ENCODE data around the gene MRPS33. TPM values are rescaled to one million over a fixed set of nuclear protein-coding genes. Genes with fewer than 3 reads are reported as not detected.
A peak's percentile ranks its signal among the peaks of the same experiment; 100 is the strongest.
"Not testable (repeated sequence)": the region's sequence is repeated elsewhere in the genome, so short reads cannot be mapped to it uniquely, and the experiment has no call there.

Gene MRPS33
- total RNA-seq: 100 to 1,000 TPM; 116 to 120 TPM

GRCh38 chr7:141014524-141015395 lies at the start of gene MRPS33:
Gene MRPS33, minus strand, starts transcription at chr7:141014952. Its CDS starts 4,319 bp downstream, at chr7:141010633.
- intact Hi-C loops (cut with micrococcal nuclease): loop anchor here (1.0 to 5.0 kb wide), 15 partner anchors 39 to 1907 kb away; partner anchors contain the start of genes AGK, BRAF, KDM7A and MKRN1
- H3K4me1 Mint-ChIP-seq (ENCODE audit: low read depth): peaks cover 28% of the 10 kb centered on the region
- peaks cover 11% of the 10 kb centered on the region for H3K36me3 Mint-ChIP-seq (ENCODE audit: low read depth)
- peaks cover 3% of the 10 kb centered on the region for H3K9me3 Mint-ChIP-seq
- H3K4me3 Mint-ChIP-seq: peak within 1 kb of the TSS; percentile 95
- CTCF ChIA-PET: interaction anchor here (0.6 to 5.3 kb wide), 10 partner anchors 9 to 288 kb away, joined by 3 to 77 read pairs (median 3); no protein-coding TSS in a partner anchor
- peak within 1 kb of the TSS; percentile 98 for H3K27ac Mint-ChIP-seq
- DNase-seq: peak; percentile 97
- peaks cover 3% of the 10 kb centered on the region for H3K27me3 Mint-ChIP-seq (ENCODE audit: low read depth)

DNA sequence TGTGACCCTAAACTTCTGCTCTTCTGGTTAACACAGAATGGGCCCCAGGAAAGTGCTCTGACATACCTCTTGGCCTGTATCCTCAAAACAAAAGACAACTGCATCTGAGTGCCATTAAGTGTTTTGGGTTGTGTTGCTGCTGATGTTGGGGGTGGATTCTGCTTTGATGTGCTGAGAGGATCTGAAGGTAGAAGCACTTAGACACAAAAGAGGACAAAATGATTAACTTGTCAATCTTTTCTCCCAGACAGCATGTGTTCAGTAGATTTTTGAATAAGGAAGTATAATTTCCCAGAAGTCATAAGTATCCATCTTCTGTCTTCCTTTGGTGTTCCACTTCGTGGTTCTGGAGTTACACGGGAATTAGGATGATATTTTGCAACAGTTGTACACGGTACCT lies 43.0 kb upstream of the MRPS33 start:
- no peaks in the 10 kb centered on the region for H3K27me3 Mint-ChIP-seq (ENCODE audit: low read depth)
- CTCF ChIA-PET: no interaction called here
- H3K4me3 Mint-ChIP-seq: no peak overlapping the region
- peaks cover 1% of the 10 kb centered on the region for H3K9me3 Mint-ChIP-seq
- H3K27ac Mint-ChIP-seq: no peak overlapping the region
- DNase-seq: no peak
- no peaks in the 10 kb centered on the region for H3K36me3 Mint-ChIP-seq (ENCODE audit: low read depth)
- H3K4me1 Mint-ChIP-seq (ENCODE audit: low read depth): peaks cover 13% of the 10 kb centered on the region
- intact Hi-C loops (cut with micrococcal nuclease): no loop called here

DNA sequence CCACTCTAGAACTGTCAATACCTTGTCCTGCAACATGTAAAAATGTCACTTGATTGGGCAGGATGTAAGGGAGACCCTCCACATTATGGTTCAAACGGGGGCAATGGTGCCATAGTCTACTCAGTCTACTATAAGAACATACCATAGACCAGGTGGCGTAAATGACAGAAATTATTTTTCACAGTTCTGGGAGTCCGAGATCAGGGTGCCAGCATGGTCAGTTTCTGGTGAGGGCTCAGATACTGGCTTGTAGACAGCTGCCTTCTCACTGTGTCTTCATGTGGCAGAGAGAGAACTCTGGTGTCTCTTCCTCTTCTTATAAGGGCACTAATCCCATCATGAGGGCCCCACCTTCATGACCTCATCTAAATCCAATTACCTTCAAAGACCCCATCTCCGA lies 40.4 kb upstream of the MRPS33 start:
- Mint-ChIP-seq H3K4me3 (no peak overlapping the region), H3K27ac (no peak overlapping the region), H3K36me3 (ENCODE audit: low read depth) (no peaks in the 10 kb centered on the region), H3K27me3 (ENCODE audit: low read depth) (no peaks in the 10 kb centered on the region), H3K4me1 (ENCODE audit: low read depth) (peaks cover 17% of the 10 kb centered on the region), H3K9me3 (peaks cover 1% of the 10 kb centered on the region)
- no peak for DNase-seq
- intact Hi-C loops (cut with micrococcal nuclease): no loop called here
- CTCF ChIA-PET: no interaction called here

DNA sequence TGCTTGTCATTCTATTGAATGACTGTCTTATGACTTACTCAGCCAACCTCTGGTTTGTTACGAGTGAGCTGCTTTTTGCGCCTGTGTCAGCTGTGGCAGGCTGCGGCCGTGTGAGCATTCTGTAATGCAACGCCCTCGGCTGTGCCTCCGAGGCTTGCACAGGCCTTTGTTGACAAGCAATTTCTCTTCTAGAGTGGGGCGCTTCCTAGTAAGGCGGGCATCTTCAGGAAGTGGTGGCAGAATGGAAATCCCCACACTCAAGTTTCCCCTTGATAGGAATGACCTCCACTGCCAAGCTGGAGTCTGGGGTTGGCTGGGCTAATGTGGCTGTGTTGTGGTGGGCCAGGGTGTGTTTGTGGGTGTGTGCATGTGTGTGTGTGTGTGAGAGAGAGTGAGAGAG lies 38.9 kb upstream of the MRPS33 start:
- intact Hi-C loops (cut with micrococcal nuclease): loop anchor here (1.0 kb wide), 1 partner anchor 39 kb away; the partner anchor contains the start of gene MRPS33
- no peak overlapping the region for H3K4me3 Mint-ChIP-seq
- peaks cover 17% of the 10 kb centered on the region for H3K4me1 Mint-ChIP-seq (ENCODE audit: low read depth)
- peak overlapping the region; percentile 73 for H3K27ac Mint-ChIP-seq
- CTCF ChIA-PET: interaction anchor here (0.6 kb wide), 1 partner anchor 166 kb away, joined by 4 read pairs; no protein-coding TSS in a partner anchor
- DNase-seq: peak; percentile 75
- H3K9me3 Mint-ChIP-seq: peaks cover 1% of the 10 kb centered on the region
- H3K27me3 Mint-ChIP-seq (ENCODE audit: low read depth): no peaks in the 10 kb centered on the region
- H3K36me3 Mint-ChIP-seq (ENCODE audit: low read depth): no peaks in the 10 kb centered on the region

GRCh38 chr7:141045842-141046620 lies 31.3 kb upstream of the MRPS33 start:
- CTCF ChIA-PET: no interaction called here
- H3K4me1 Mint-ChIP-seq (ENCODE audit: low read depth): no peaks in the 10 kb centered on the region
- DNase-seq: no peak
- no peaks in the 10 kb centered on the region for H3K36me3 Mint-ChIP-seq (ENCODE audit: low read depth)
- no peaks in the 10 kb centered on the region for H3K9me3 Mint-ChIP-seq
- peaks cover 4% of the 10 kb centered on the region for H3K27me3 Mint-ChIP-seq (ENCODE audit: low read depth)
- no peak overlapping the region for H3K4me3 Mint-ChIP-seq
- no peak overlapping the region for H3K27ac Mint-ChIP-seq
- intact Hi-C loops (cut with micrococcal nuclease): no loop called here

DNA sequence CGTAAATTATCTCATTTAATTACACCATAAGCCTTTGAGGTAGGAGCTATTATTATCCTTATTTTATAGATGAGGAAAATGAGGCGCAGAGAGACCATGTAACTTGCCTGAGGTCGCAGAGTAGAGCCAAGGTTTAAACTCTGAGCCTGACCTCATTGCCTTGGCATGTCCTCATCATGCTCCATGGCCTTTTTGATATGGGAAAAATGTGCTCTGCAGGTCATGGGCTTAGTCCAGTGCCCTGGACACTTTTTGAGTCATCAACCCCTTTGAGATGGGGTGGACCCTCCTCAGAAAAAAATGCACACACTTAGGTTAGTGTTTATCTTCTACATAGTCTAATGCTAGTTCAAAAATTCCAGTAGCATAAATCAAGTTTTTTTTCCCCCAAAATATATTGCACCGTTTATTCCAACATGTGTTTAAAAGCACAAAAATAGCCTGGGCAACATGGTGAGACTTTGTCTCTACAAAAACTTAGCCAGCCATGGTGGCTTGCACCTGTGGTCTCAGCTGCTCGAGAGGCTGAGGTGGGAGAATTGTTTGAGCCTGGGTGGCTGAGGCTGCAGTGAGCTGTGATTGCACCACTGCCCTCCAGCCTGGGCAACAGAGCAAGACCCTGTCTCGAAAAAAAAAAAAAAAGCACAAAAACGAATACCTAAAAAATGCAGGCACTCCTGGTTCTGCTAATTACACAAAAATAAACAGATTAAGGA lies 30.5 kb upstream of the MRPS33 start:
- Mint-ChIP-seq H3K4me1 (ENCODE audit: low read depth) (no peaks in the 10 kb centered on the region), H3K9me3 (no peaks in the 10 kb centered on the region), H3K27me3 (ENCODE audit: low read depth) (peaks cover 4% of the 10 kb centered on the region), H3K36me3 (ENCODE audit: low read depth) (no peaks in the 10 kb centered on the region), H3K27ac (no peak overlapping the region), H3K4me3 (no peak overlapping the region)
- intact Hi-C loops (cut with micrococcal nuclease): no loop called here
- no peak for DNase-seq
- CTCF ChIA-PET: interaction anchor here (0.6 kb wide), 1 partner anchor 76 kb away, joined by 3 read pairs; no protein-coding TSS in a partner anchor

GRCh38 chr7:141043616-141044015 lies 28.9 kb upstream of the MRPS33 start:
- Mint-ChIP-seq H3K36me3 (ENCODE audit: low read depth) (no peaks in the 10 kb centered on the region), H3K4me3 (no peak overlapping the region), H3K27me3 (ENCODE audit: low read depth) (peaks cover 10% of the 10 kb centered on the region), H3K27ac (no peak overlapping the region), H3K9me3 (no peaks in the 10 kb centered on the region), H3K4me1 (ENCODE audit: low read depth) (no peaks in the 10 kb centered on the region)
- intact Hi-C loops (cut with micrococcal nuclease): no loop called here
- CTCF ChIA-PET: no interaction called here
- no peak for DNase-seq

DNA sequence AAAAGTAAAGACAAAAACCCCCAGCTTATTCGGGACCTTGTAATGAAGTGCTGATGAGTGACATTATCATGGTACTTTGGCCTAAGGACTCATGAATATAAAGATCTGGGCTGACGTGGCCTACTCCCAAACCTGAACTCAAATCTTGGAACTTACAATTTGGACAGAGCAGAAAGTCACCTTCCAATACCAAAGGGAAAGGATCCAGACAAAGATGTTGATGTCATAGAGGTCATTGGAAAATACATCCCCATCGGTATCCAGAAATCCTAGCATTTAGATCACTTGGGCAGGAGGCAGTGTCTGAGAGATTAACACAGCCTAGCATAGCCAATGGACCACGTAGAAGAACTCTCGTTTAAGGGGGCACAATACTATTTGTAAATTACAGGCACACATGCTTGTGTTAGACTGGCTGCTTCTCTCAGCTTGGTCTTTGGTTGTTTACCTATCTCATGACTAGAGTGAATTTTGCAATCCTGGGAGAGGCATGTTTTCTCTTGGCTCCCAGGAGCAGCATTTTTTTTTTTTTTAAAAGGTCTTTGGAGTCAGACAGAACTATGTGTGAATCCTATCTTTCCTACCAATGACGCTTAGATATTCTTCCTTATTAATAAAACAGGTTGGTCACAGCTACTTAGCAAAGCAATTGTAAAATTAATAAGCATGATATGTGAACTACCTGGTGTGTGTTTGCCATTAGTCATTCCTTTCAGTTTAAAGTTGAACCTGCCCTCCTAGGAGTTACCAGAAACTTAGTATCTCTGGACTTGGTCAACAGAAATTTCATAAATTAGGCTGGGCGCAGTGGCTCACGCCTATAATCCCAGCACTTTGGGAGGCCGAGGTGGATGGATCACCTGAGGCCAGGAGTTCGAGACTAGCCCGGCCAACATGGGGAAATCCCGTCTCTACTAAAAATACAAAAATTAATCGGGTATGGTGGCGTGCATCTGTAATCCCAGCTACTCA lies 27.8 kb upstream of the MRPS33 start:
- H3K27ac Mint-ChIP-seq: no peak overlapping the region
- no peak for DNase-seq
- peaks cover 10% of the 10 kb centered on the region for H3K27me3 Mint-ChIP-seq (ENCODE audit: low read depth)
- H3K9me3 Mint-ChIP-seq: no peaks in the 10 kb centered on the region
- no peak overlapping the region for H3K4me3 Mint-ChIP-seq
- H3K4me1 Mint-ChIP-seq (ENCODE audit: low read depth): no peaks in the 10 kb centered on the region
- intact Hi-C loops (cut with micrococcal nuclease): no loop called here
- H3K36me3 Mint-ChIP-seq (ENCODE audit: low read depth): no peaks in the 10 kb centered on the region
- CTCF ChIA-PET: no interaction called here

DNA sequence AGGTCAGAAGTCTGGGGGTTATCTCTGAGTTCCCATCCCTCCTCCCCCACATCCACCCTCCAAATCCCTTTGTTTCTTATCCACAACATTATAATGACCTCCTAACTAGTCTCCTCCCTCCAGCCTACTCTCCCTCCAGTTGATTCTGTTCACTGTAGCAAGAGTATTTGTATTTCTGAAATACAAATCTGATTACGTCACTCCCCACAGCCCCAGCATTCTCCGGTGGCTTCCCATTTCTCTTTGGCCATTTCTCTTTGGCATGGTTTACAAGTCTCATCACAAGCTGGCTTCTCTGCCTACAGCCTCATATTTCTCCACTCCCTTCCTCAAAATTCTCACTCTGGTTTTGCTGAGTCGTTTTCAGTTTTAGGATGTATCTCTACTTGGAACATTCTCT lies 24.6 kb upstream of the MRPS33 start:
- Mint-ChIP-seq H3K36me3 (ENCODE audit: low read depth) (no peaks in the 10 kb centered on the region), H3K27ac (no peak overlapping the region), H3K27me3 (ENCODE audit: low read depth) (peaks cover 11% of the 10 kb centered on the region), H3K9me3 (no peaks in the 10 kb centered on the region), H3K4me3 (no peak overlapping the region), H3K4me1 (ENCODE audit: low read depth) (no peaks in the 10 kb centered on the region)
- intact Hi-C loops (cut with micrococcal nuclease): no loop called here
- no peak for DNase-seq
- CTCF ChIA-PET: no interaction called here

DNA sequence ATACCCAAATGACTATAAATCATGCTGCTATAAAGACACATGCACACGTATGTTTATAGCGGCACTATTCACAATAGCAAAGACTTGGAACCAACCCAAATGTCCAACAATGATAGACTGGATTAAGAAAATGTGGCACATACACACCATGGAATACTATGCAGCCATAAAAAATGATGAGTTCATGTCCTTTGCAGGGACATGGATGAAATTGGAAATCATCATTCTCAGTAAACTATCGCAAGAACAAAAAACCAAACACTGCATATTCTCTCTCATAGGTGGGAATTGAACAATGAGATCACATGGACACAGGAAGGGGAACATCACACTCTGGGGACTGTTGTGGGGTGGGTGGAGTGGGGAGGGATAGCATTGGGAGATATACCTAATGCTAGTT lies 23.3 kb upstream of the MRPS33 start:
- H3K4me1 Mint-ChIP-seq (ENCODE audit: low read depth); H3K27ac Mint-ChIP-seq; H3K4me3 Mint-ChIP-seq; DNase-seq; H3K36me3 Mint-ChIP-seq (ENCODE audit: low read depth); H3K9me3 Mint-ChIP-seq; CTCF ChIA-PET; intact Hi-C loops (cut with micrococcal nuclease): not testable (repeated sequence)
- H3K27me3 Mint-ChIP-seq (ENCODE audit: low read depth): peaks cover 13% of the 10 kb centered on the region

GRCh38 chr7:141032539-141033323 lies 18.0 kb upstream of the MRPS33 start:
- intact Hi-C loops (cut with micrococcal nuclease); H3K9me3 Mint-ChIP-seq; H3K4me3 Mint-ChIP-seq; H3K36me3 Mint-ChIP-seq (ENCODE audit: low read depth); CTCF ChIA-PET; DNase-seq; H3K27me3 Mint-ChIP-seq (ENCODE audit: low read depth); H3K4me1 Mint-ChIP-seq (ENCODE audit: low read depth); H3K27ac Mint-ChIP-seq: not testable (repeated sequence)

Measured in activated naive CD4-positive, alpha-beta T cell treated with anti-CD3 and anti-CD28 coated beads for 36 hours (primary cell).